Activated naive CD4-positive, alpha-beta T cell treated with anti-CD3 and anti-CD28 coated beads, Interleukin-2, amount 10 ng/mL, durations not matched to agents 7 days and 5 days (primary cell): ENCODE data around the gene ITGAL.
"Not testable (repeated sequence)": the region's sequence is repeated elsewhere in the genome, so short reads cannot be mapped to it uniquely, and the experiment has no call there.

Source experiments
- CTCF ChIA-PET: fragments of 350-600 bp; sonication (Branson Sonifier 250); formaldehyde crosslinking; loops from one replicate; lab custom pipeline; 2021; ENCODE audit warnings: antibody characterized with exemption; lab: Charles Lee
- DNase-seq: peaks from one replicate; pipeline ENCODE4 v3.0.0-alpha.2; 2020
- H3K27ac Mint-ChIP-seq: one replicate; pipeline ENCODE4 v1.8.0; 2021; ENCODE audit warnings: mild to moderate bottlenecking, moderate library complexity, mixed read lengths
- H3K27me3 Mint-ChIP-seq: one replicate; pipeline ENCODE4 v1.8.0; 2021; ENCODE audit warnings: mild to moderate bottlenecking, mixed read lengths
- H3K36me3 Mint-ChIP-seq: one replicate; pipeline ENCODE4 v1.8.0; 2021; ENCODE audit warnings: mixed read lengths
- H3K4me1 Mint-ChIP-seq: one replicate; pipeline ENCODE4 v1.8.0; 2021; ENCODE audit warnings: mixed read lengths
- H3K4me3 Mint-ChIP-seq: one replicate; pipeline ENCODE4 v1.8.0; 2021; ENCODE audit warnings: mild to moderate bottlenecking, moderate library complexity, mixed read lengths
- H3K9me3 Mint-ChIP-seq: one replicate; pipeline ENCODE4 v1.8.0; 2021; ENCODE audit warnings: mixed read lengths

The ITGAL gene

GRCh38 chr16:30470170-30470512, 2.4 kb upstream of the ITGAL start:
- Mint-ChIP-seq H3K4me1 (peaks cover 71% of the 10 kb centered on the region), H3K27ac (peak overlapping the region; percentile 97), H3K4me3 (no peak overlapping the region), H3K36me3 (peaks cover 27% of the 10 kb centered on the region), H3K9me3 (no peaks in the 10 kb centered on the region), H3K27me3 (no peaks in the 10 kb centered on the region)
- no peak for DNase-seq
- CTCF ChIA-PET, result interaction anchor here (1.8 to 7.1 kb wide), 3 partner anchors 12 to 40 kb away, joined by 5 to 57 read pairs (median 11); partner anchors contain the start of gene DCTPP1

- peaks cover 71% of the 10 kb centered on the region for H3K4me1 Mint-ChIP-seq
- CTCF ChIA-PET, result interaction anchor here (1.8 to 7.1 kb wide), 3 partner anchors 13 to 41 kb away, joined by 5 to 57 read pairs (median 11); partner anchors contain the start of gene DCTPP1
Measured at GRCh38 chr16:30470632-30470995, 1.9 kb upstream of the ITGAL start.

DNA sequence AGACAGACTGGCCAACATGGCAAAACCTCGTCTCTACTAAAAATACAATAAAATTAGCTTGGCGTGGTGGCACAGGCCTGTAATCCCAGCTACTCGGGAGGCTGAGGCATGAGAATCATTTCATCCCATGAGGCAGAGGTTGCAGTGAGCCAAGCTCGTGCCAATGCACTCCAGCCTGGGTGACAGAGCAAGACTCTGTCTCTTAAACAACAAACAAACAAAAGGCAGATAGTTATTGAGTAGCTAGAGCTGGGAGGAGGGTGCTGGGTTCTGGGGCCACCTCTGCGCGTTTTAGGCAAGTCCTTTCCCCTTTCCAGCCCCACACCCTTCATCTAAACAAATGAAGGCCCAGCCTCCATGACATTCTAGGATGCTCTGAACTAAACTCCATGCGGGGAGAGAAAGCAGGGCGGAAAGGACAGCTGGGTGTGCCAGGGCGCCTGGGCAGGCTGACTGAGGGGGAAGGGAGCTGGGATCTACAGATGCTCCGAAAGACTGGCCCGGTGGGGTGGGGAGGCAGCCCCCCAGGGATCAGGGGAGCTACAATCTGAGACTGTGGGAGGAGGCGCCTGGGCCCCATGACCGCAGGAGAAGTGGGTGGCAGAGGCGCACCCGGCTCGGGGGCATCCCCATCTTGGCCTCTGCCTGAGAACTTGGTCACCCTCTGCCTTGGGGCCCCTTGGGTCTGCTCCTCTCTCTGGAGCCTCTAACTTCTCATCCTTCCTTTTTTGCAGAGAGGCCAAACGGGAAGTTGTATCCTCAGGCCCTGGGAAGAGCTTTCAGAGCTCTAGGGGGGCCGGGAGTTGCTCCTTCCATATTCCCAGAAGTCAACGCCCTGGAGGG, 910 bp downstream of the ITGAL start:
- no peaks in the 10 kb centered on the region for H3K27me3 Mint-ChIP-seq
- peaks cover 57% of the 10 kb centered on the region for H3K36me3 Mint-ChIP-seq
- no peaks in the 10 kb centered on the region for H3K9me3 Mint-ChIP-seq
- H3K27ac Mint-ChIP-seq, result peak overlapping the region; percentile 97
- H3K4me1 Mint-ChIP-seq, result peaks cover 74% of the 10 kb centered on the region
- H3K4me3 Mint-ChIP-seq, result peak overlapping the region; percentile 99
- CTCF ChIA-PET, result interaction anchor here (0.6 to 7.1 kb wide), 11 partner anchors 10 to 140 kb away, joined by 3 to 57 read pairs (median 3); partner anchors contain the start of genes DCTPP1 and ZNF688
- DNase-seq, result peak; percentile 55

More at GRCh38 chr16:30470632-30470995, 1.9 kb upstream of the ITGAL start:
- Mint-ChIP-seq H3K36me3 (peaks cover 32% of the 10 kb centered on the region), H3K9me3 (no peaks in the 10 kb centered on the region), H3K27ac (peak overlapping the region; percentile 97), H3K4me3 (no peak overlapping the region), H3K27me3 (no peaks in the 10 kb centered on the region)
- DNase-seq, result peak; percentile 47

DNA sequence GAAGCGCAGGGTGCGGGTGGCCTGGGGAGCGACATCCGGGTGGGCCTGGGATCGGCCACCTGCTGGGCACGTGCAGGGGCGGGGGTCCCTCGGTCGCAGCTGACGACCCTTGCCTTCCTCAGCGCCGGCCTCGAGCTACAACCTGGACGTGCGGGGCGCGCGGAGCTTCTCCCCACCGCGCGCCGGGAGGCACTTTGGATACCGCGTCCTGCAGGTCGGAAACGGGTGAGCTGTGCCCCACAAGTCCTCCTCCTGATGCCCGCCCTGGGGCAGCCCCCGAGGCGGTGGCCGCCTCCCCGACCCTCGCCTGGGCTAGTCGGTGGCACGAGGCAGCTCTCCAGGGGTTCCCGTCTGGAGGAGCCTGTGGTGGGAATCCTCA, 1.5 kb downstream of the ITGAL start:
- DNase-seq, result no peak
- H3K4me3 Mint-ChIP-seq, result peak overlapping the region; percentile 99
- H3K9me3 Mint-ChIP-seq, result no peaks in the 10 kb centered on the region
- no peaks in the 10 kb centered on the region for H3K27me3 Mint-ChIP-seq
- CTCF ChIA-PET, result interaction anchor here (1.0 to 7.1 kb wide), 9 partner anchors 9 to 140 kb away, joined by 3 to 57 read pairs (median 3); partner anchors contain the start of genes DCTPP1 and ZNF688
- peaks cover 78% of the 10 kb centered on the region for H3K4me1 Mint-ChIP-seq
- H3K27ac Mint-ChIP-seq, result peak overlapping the region; percentile 85
- H3K36me3 Mint-ChIP-seq, result peaks cover 61% of the 10 kb centered on the region

- CTCF ChIA-PET, result interaction anchor here (1.0 to 7.1 kb wide), 7 partner anchors 17 to 45 kb away, joined by 3 to 57 read pairs (median 12); partner anchors contain the start of gene DCTPP1
- no peaks in the 10 kb centered on the region for H3K9me3 Mint-ChIP-seq
Measured at GRCh38 chr16:30474684-30475083, 2.1 kb downstream of the ITGAL start.

GRCh38 chr16:30476991-30477390, 4.4 kb downstream of the ITGAL start:
- no peaks in the 10 kb centered on the region for H3K9me3 Mint-ChIP-seq
- H3K27me3 Mint-ChIP-seq, result no peaks in the 10 kb centered on the region
- no peak overlapping the region for H3K4me3 Mint-ChIP-seq
- peaks cover 78% of the 10 kb centered on the region for H3K36me3 Mint-ChIP-seq
- H3K4me1 Mint-ChIP-seq, result peaks cover 76% of the 10 kb centered on the region
- DNase-seq, result no peak
- CTCF ChIA-PET, result interaction anchor here (0.6 to 3.0 kb wide), 3 partner anchors 27 to 47 kb away, joined by 3 to 12 read pairs (median 9); partner anchors contain the start of gene DCTPP1
- peak overlapping the region; percentile 81 for H3K27ac Mint-ChIP-seq

More at GRCh38 chr16:30474684-30475083, 2.1 kb downstream of the ITGAL start:
- Mint-ChIP-seq H3K36me3 (peaks cover 61% of the 10 kb centered on the region), H3K4me1 (peaks cover 79% of the 10 kb centered on the region), H3K27me3 (no peaks in the 10 kb centered on the region), H3K27ac (peak overlapping the region; percentile 85), H3K4me3 (peak overlapping the region; percentile 99)
- no peak for DNase-seq

GRCh38 chr16:30477773-30478172, 5.2 kb downstream of the ITGAL start:
- H3K27ac Mint-ChIP-seq, result peak overlapping the region; percentile 83
- peaks cover 78% of the 10 kb centered on the region for H3K36me3 Mint-ChIP-seq
- CTCF ChIA-PET, result interaction anchor here (1.7 to 3.0 kb wide), 2 partner anchors 28 to 48 kb away, joined by 9 to 12 read pairs; partner anchors contain the start of gene DCTPP1
- H3K4me3 Mint-ChIP-seq, result peak overlapping the region; percentile 21
- peaks cover 77% of the 10 kb centered on the region for H3K4me1 Mint-ChIP-seq
- H3K27me3 Mint-ChIP-seq, H3K9me3 Mint-ChIP-seq, DNase-seq: not testable (repeated sequence)

DNA sequence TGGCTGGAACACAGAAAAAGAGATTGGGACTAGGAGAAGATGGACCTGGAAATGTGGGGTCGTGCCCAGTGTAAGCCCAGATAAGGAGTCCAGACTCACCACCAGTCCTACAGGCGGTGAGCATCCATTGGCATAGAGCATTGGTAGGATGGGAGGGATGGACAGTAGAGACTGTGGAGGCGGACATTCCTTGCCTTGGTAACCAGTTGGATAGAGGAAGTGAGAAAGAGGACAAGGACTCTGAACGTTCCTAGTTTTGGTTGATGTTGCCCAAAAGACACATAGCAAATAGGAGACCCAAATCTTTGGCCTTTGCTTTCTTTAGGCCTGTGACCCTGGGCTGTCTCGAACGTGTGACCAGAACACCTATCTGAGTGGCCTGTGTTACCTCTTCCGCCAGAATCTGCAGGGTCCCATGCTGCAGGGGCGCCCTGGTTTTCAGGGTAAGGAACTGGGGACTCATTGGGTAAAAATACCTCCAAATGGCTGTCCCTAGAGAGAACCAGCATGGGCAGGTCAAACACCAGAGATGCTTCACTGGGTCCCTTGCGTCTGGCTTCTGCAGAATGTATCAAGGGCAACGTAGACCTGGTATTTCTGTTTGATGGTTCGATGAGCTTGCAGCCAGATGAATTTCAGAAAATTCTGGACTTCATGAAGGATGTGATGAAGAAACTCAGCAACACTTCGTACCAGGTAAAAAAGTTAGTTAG, 6.4 kb downstream of the ITGAL start:
- peak overlapping the region; percentile 62 for H3K27ac Mint-ChIP-seq
- H3K4me1 Mint-ChIP-seq, result peaks cover 82% of the 10 kb centered on the region

GRCh38 chr16:30481381-30481780, 8.8 kb downstream of the ITGAL start:
- Mint-ChIP-seq H3K4me3 (no peak overlapping the region), H3K4me1 (peaks cover 78% of the 10 kb centered on the region), H3K9me3 (no peaks in the 10 kb centered on the region), H3K36me3 (peaks cover 75% of the 10 kb centered on the region), H3K27ac (peak overlapping the region; percentile 75), H3K27me3 (no peaks in the 10 kb centered on the region)
- CTCF ChIA-PET, result interaction anchor here (0.7 to 1.9 kb wide), 4 partner anchors 10 to 32 kb away, joined by 3 to 7 read pairs (median 4); no protein-coding TSS in a partner anchor
- DNase-seq, result no peak

More for the DNA sequence above, 6.4 kb downstream of the ITGAL start:
- Mint-ChIP-seq H3K36me3 (peaks cover 78% of the 10 kb centered on the region), H3K9me3 (no peaks in the 10 kb centered on the region), H3K27me3 (no peaks in the 10 kb centered on the region), H3K4me3 (no peak overlapping the region)
- DNase-seq, result no peak
- CTCF ChIA-PET, result interaction anchor here (0.7 to 1.7 kb wide), 3 partner anchors 29 to 57 kb away, joined by 3 to 14 read pairs (median 3); no protein-coding TSS in a partner anchor

GRCh38 chr16:30482366-30482765, 9.8 kb downstream of the ITGAL start:
- Mint-ChIP-seq H3K9me3 (no peaks in the 10 kb centered on the region), H3K27ac (peak overlapping the region; percentile 75), H3K27me3 (no peaks in the 10 kb centered on the region), H3K4me1 (peaks cover 73% of the 10 kb centered on the region), H3K36me3 (peaks cover 71% of the 10 kb centered on the region), H3K4me3 (no peak overlapping the region)
- DNase-seq, result no peak
- CTCF ChIA-PET, result interaction anchor here (1.2 to 2.9 kb wide), 5 partner anchors 9 to 53 kb away, joined by 3 to 10 read pairs (median 7); partner anchors contain the start of gene DCTPP1

DNA sequence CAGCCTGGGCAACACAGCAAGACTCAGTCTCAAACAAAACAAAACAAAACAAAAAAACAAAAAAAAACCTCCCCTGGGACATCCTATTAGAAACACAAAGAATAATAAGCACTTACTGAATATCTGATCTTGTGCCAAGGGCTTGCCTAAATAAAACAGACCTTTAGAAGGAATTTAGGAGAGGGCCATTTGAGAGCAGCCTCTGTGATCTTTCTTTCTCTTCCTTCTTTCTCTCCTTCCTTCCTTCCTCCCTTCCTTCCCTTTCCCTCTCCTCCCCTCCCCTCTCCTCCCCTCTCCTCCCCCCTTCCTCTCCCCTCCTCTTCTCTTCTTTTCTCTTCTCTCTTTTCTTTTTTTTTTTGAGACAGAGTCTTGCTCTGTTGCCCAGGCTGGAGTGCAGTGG, 12.3 kb downstream of the ITGAL start:
- H3K9me3 Mint-ChIP-seq, result no peaks in the 10 kb centered on the region
- peak overlapping the region; percentile 75 for H3K27ac Mint-ChIP-seq
- DNase-seq, result no peak
- no peak overlapping the region for H3K4me3 Mint-ChIP-seq
- CTCF ChIA-PET, result interaction anchor here (0.7 to 0.8 kb wide), 2 partner anchors 11 to 37 kb away, joined by 3 read pairs; no protein-coding TSS in a partner anchor
- H3K4me1 Mint-ChIP-seq, result peaks cover 70% of the 10 kb centered on the region
- H3K36me3 Mint-ChIP-seq, result peaks cover 74% of the 10 kb centered on the region
- no peaks in the 10 kb centered on the region for H3K27me3 Mint-ChIP-seq

GRCh38 chr16:30485818-30486436, 13.4 kb downstream of the ITGAL start:
- Mint-ChIP-seq H3K4me3 (no peak overlapping the region), H3K4me1 (peaks cover 69% of the 10 kb centered on the region), H3K27me3 (no peaks in the 10 kb centered on the region), H3K27ac (peak overlapping the region; percentile 79), H3K9me3 (no peaks in the 10 kb centered on the region), H3K36me3 (peaks cover 73% of the 10 kb centered on the region)
- no peak for DNase-seq
- CTCF ChIA-PET, result interaction anchor here (0.8 to 1.6 kb wide), 3 partner anchors 36 to 112 kb away, joined by 3 to 8 read pairs (median 3); no protein-coding TSS in a partner anchor
